Adipocyte (in vitro differentiated cells): Measurements from ENCODE around the gene PTGDR2.

Experiments used
- DNase-seq: peaks from one replicate; pipeline ENCODE4 v3.0.0-alpha.2; 2015; ENCODE audit warnings: low read depth
- H3K27me3 ChIP-seq: replicated peaks from 2 replicates; pipeline ENCODE4 v1.7.0; 2013; ENCODE audit warnings: mild to moderate bottlenecking, low read length, moderate library complexity; ENCODE audit not compliant: control insufficient read depth, insufficient read depth
- H3K36me3 ChIP-seq: 2 replicates; pipeline ENCODE4 v1.7.0; 2013; ENCODE audit warnings: low read length, mild to moderate bottlenecking, moderate library complexity; ENCODE audit not compliant: control insufficient read depth, insufficient read depth, severe bottlenecking
- H3K4me1 ChIP-seq: 2 replicates; pipeline ENCODE4 v1.7.0; 2013; ENCODE audit warnings: mild to moderate bottlenecking, low read length, moderate library complexity; ENCODE audit not compliant: control insufficient read depth, insufficient read depth
- H3K4me3 ChIP-seq: 2 replicates; pipeline ENCODE4 v1.7.0; 2013; ENCODE audit warnings: mild to moderate bottlenecking, low read length, moderate library complexity
- H3K9ac ChIP-seq: 2 replicates; pipeline ENCODE4 v1.7.0; 2013; ENCODE audit warnings: mild to moderate bottlenecking, low read length, moderate library complexity
- H3K9me3 ChIP-seq: 2 replicates; pipeline ENCODE4 v1.7.0; 2013; ENCODE audit warnings: mild to moderate bottlenecking, low read length, moderate library complexity; ENCODE audit not compliant: control insufficient read depth

Gene PTGDR2

GRCh38 chr11:60810151-60810550 lies 45.6 kb downstream of the PTGDR2 start:
- no peak overlapping the region for H3K9ac ChIP-seq
- peaks cover 4% of the 10 kb centered on the region for H3K9me3 ChIP-seq
- no peaks in the 10 kb centered on the region for H3K36me3 ChIP-seq
- peaks cover 41% of the 10 kb centered on the region for H3K27me3 ChIP-seq
- DNase-seq = no peak
- no peaks in the 10 kb centered on the region for H3K4me1 ChIP-seq
- no peak overlapping the region for H3K4me3 ChIP-seq

DNA sequence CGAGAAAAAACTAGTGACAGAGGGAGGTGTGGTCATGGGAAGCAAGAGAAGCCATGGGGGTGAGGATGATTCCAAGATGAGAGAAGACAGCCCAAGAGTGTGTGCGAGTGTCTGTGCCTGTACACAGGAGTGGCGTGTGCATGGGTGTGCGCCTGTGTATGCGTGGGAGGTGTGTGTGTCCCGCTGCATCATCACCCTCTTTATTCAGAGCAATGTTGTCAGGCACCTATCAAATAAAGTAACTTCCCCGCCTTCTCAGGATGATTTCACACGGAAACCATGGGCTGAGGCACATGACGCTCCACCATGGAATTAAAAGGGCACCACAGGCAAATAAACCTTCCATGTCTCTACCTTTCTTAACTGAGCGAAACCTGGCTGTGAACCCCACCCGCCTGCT lies 46.1 kb downstream of the PTGDR2 start:
- Histone ChIP-seq H3K4me3 (no peak overlapping the region), H3K9ac (no peak overlapping the region), H3K9me3 (peaks cover 4% of the 10 kb centered on the region), H3K4me1 (no peaks in the 10 kb centered on the region), H3K36me3 (no peaks in the 10 kb centered on the region), H3K27me3 (peaks cover 41% of the 10 kb centered on the region)
- DNase-seq = no peak

- Histone ChIP-seq H3K9ac (no peak overlapping the region), H3K27me3 (peaks cover 41% of the 10 kb centered on the region), H3K9me3 (peaks cover 4% of the 10 kb centered on the region), H3K36me3 (no peaks in the 10 kb centered on the region), H3K4me1 (no peaks in the 10 kb centered on the region), H3K4me3 (no peak overlapping the region)
- DNase-seq = no peak
Measured at GRCh38 chr11:60809249-60809648, 46.5 kb downstream of the PTGDR2 start.

DNA sequence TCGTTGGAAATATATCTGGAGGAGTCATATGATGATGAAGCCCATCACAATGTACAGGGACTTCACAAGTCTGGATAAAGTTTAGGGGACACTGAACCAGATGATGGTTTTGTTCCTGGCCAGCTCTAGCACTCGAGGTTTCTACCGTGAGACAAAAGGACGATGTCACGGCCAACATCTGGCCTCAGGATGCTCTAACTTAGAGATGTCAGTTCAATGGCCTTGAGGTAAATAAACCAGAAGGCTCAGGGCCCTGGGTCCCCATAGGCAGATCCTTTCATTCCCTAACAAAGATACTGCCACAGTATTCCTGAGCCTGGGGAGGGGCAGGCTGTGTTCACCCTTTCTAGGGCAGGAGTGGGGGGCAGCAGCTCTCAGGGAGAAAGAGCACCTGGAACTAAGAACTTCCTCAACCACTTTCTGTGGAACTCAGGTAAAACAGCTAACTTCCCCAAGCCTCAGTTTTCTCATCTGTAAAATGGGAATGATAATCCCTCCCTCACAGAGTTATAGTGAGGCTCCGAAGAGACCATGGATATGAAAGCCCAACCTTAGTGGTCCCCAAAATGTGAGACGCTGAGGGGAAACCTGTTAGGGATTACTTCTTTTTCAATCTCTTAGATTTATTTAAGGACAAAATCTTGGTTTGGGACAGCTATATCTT lies 52.3 kb downstream of the PTGDR2 start:
- no peaks in the 10 kb centered on the region for H3K36me3 ChIP-seq
- H3K9me3 ChIP-seq = peaks cover 2% of the 10 kb centered on the region
- no peak overlapping the region for H3K4me3 ChIP-seq
- no peak for DNase-seq
- no peak overlapping the region for H3K9ac ChIP-seq
- H3K4me1 ChIP-seq = no peaks in the 10 kb centered on the region
- H3K27me3 ChIP-seq = peaks cover 41% of the 10 kb centered on the region

- no peaks in the 10 kb centered on the region for H3K4me1 ChIP-seq
- H3K27me3 ChIP-seq = peaks cover 53% of the 10 kb centered on the region
- no peak overlapping the region for H3K9ac ChIP-seq
- H3K9me3 ChIP-seq = peaks cover 7% of the 10 kb centered on the region
- no peak for DNase-seq
- no peak overlapping the region for H3K4me3 ChIP-seq
- H3K36me3 ChIP-seq = no peaks in the 10 kb centered on the region
Measured at GRCh38 chr11:60801194-60801593, 54.6 kb downstream of the PTGDR2 start.
